HG02840 (cell line): ENCODE data around the gene TDRD12.
"Not testable (repeated sequence)": the region's sequence is repeated elsewhere in the genome, so short reads cannot be mapped to it uniquely, and the experiment has no call there.

Source experiments
- ATAC-seq: cut with Tn5 transposase; IDR thresholded peaks from one replicate; pipeline ENCODE4 v1.9.1; 2021; ENCODE audit warnings: mild to moderate bottlenecking, moderate library complexity, moderate number of reproducible peaks; ENCODE audit not compliant: unreplicated experiment, low FRiP score

TDRD12 gene

DNA sequence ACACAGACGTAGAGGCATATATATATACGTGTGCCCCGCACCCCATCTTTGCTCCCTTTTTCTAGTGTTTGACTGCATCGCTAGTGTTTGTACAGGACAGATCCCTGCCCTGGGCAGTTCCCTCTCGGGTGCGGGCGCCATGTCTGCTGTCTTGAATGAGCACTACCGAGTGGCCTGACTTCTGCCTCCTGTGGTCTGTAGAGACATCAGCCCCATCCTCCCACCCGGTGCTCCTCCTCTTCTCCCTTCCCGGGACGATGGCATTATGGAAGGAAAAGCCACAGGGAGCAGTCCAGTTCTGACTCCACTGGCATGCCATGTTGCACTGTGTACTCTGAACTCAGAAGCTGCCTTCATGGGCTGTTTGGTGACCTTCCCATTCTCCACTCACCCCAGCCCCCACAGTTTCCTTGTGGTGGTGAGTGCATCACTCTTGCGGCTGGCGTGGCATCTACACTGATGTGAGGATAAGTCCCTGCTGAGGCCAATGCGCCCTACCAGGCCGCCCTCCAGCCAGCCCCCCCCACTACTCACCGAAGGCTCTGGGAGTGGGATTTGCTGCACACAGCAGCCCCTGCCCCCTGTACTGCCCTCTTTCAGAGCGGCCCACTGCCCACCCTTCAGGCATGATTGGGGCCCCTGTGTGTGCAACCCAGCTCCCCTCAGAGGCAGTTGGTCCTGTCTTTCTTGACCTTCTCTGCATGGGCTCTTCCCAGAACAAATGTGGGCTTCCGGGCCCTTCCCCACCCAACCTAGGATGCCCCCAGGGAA, 25.2 kb downstream of the TDRD12 start:
- ATAC-seq, result no peak

DNA sequence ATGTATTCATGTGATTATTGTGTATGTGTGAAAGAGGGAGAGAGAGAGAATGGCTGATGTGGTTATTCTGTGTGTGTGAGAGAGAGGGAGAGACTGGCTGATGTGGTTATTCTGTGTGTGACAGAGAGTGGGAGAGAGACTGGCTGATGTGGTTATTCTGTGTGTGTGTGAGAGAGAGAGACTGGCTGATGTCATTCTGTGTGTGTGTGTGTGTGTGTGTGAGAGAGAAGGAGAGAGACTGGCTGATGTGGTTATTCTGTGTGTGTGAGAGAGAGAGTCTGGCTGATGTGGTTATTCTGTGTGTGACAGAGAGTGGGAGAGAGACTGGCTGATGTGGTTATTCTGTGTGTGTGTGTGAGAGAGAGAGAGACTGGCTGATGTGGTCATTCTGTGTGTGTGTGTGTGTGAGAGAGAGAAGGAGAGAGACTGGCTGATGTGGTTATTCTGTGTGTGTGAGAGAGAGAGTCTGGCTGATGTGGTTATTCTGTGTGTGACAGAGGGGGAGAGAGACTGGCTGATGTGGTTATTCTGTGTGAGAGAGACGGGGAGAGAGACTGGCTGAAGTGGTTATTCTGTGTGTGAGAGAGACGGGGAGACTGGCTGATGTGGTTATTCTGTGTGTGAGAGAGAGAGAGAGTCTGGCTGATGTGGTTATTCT, 26.2 kb downstream of the TDRD12 start:
- ATAC-seq, result not testable (repeated sequence)

DNA sequence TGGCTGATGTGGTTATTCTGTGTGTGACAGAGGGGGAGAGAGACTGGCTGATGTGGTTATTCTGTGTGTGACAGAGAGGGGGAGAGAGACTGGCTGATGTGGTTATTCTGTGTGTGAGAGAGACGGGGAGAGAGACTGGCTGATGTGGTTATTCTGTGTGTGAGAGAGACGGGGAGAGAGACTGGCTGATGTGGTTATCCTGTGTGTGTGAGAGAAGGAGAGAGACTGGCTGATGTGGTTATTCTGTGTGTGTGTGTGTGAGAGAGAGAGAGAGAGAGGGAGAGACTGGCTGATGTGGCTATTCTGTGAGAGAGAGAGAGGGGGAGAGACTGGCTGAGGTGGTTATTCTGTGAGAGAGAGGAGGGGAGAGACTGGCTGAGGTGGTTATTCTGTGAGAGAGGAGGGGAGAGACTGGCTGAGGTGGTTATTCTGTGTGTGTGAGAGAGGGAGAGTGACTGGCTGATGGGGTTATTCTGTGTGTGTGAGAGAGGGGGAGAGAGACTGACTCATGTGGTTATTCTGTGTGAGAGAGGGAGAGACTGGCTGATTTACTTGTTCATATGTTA, 27.1 kb downstream of the TDRD12 start:
- not testable (repeated sequence) for ATAC-seq

DNA sequence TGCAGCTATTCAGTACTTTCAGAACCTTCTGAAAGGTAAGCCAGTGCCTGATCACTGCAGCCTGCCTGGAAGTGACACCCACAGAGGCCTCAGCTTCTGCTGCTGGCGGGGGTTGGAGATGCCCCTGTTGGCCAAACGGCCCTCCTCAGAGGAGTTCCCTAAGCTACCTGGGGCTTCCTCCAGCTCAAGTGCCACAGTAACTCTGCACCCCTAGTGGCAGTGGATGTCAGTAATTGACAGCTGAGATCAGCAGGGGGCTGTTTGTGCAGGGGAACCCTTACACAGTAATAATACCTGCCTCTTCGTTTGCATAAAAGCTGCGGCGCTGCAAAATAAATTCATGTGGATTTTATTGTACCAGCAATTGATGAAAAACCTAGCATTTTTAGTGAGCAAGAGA, 28.9 kb downstream of the TDRD12 start:
- ATAC-seq, result no peak

DNA sequence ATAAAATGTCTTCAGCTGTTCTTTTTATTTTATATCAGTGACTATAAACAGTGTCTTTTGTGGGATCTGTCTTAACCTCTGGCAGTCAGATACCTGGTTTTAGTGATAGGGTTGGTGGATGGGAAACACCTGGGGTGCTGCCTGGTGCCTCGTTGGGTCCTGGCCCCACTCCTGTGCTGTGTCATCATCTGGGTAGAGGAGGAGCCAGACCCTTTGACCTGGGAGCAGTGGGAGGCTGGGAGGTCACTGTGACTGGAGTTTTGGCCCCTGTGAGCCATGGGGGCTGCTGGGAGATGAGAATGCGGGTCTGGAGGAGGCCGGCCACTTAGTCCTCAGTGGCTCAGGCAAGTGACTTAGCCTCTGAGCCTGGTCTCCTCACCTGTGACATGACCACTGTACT, 29.4 kb downstream of the TDRD12 start:
- ATAC-seq, result no peak

DNA sequence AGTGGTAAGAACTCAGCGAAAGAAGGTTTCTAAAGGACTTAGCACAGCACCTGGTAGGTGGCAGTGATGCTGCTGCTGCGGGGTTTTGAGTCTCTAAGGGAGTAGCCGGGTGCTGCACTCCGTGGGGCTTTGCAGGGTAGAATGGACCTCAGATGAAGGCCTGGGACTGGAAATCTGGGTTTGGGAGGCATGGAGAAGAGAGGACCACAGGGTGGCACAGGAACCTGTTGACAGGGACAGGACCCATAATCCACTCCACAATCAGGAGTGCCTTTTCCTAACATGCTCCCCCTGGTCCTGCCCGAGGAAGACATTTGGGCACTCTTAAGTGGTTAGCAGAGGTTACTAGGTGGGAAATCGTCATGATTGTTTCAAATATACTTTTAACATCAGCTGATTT, 29.8 kb downstream of the TDRD12 start:
- no peak for ATAC-seq

DNA sequence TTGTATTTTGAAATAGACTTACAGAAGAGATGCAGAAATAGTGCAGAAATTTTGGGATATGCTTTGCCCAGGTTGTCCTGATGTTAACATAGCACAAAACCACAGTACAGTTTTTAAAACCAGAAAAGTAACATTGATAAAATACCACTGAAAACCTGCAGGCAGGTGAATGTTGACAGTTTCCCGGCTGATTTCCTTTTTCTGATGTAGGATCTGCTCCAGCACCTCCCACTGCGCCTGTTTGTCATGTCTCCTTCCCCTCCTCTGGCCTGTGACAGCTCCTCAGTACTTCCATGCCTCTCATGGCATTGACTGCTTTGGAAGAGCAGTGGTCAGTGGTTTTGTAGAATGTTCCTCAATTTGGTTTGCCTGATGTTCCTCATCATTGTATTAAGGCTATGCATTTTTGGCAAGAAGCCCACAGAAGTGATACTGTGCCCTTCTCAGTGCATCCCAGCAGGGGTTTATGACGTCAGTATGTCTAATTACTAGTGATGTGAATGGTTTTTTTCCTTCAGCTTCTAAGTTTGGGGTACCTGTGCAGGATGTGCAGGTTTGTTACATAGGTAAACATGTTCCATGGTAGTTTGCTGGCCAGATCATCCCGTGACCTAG, 31.0 kb downstream of the TDRD12 start:
- ATAC-seq, result no peak

DNA sequence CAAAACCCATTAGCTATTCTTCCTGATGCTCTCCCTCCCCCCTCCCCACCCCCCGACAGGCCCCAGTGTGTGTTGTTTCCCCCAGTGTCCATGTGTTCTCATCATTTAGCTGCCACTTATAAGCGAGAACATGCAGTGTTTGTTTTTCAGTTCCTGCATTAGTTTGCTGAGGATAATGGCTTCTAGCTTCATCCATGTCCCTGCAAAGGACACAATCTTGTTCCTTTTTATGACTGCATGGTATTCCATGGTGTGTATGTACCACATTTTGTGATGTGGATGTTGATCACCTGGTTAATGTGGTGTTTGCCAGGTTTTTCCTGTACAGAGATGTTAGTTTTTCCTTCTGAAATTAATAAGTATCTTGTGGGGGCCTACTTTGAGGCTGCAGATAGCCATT, 31.5 kb downstream of the TDRD12 start:
- no peak for ATAC-seq

DNA sequence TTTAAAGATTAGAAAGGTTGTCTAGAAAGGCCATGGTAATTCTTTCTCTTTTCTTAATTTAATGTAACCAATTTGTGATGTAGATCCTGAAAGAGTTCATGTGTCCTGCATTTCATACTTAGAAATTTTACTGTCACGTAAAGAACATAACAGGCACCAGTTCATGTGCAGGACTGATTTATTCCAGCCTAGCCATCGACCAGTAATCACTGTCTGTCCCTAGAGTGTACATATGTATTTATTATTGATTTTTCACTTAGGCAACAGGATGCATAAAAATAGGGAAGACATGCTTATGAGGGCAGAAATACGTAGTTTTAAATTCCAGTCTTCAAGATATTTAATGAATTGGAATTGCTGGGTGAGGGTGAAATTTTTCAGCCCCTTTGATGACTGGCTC, 37.6 kb downstream of the TDRD12 start:
- no peak for ATAC-seq

DNA sequence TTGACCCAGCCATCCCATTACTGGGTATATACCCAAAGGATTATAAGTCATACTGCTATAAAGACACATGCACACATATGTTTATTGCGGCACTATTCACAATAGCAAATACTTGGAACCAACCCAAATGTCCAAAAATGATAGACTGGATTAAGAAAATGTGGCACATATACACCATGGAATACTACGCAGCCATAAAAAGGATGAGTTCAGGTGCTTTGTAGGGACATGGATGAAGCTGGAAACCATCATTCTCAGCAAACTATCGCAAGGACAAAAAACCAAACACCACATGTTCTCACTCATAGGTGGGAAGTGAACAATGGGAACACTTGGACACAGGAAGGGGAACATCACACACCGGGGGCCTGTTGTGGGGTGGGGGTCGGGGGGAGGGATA, 45.8 kb downstream of the TDRD12 start:
- not testable (repeated sequence) for ATAC-seq

DNA sequence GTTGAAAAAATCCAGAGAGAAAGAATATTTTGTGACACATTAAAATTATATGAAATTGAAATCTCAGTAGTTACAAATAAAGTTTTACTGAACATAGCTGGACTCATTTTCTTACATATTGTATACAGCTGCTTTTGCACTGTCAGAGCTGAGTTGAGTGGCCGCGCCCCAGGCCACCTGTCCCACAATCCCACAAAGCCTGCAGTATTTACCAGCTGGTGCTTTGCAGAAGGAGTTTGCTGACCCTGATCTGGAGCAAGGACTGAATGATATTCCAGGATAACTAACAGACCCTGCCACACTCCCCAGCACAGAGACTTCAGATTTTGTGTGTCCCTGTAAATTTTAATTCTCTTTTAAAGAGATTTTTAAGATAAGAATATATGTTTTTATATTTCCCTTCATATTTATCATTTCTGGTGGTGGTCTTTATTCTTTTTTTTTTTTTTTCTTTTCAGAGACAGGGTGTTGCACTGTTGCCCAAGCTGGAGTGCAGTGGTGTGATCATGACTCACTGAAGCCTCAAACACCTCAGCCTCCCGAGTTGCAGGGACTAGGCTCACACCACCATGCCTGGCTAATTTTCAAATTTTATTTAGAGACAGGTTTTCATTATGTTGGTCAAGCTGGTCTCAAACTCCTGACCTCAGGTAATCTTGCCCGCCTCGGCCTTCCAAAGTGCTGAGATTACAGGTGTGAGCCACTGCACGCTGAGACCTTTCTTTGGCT, 48.5 kb downstream of the TDRD12 start:
- no peak for ATAC-seq

DNA sequence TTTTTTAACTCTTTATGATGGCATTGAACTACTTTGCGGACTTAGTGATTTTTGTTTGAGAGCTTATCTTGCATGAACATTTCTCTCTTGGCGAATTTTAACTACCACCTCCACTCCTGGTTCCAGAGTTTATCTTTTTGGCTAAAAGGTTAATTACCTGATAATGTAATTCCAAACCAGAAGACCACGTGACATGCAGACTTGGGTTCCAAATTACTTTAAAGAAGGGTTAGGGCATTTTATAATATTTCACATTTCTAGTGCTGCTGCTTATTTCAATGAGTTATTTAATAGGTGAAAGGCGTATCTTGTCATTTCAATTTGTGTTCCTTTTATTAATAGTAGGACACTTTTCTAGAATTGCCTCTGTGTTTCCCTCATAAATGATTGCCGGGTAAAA, 52.0 kb downstream of the TDRD12 start:
- ATAC-seq, result no peak

DNA sequence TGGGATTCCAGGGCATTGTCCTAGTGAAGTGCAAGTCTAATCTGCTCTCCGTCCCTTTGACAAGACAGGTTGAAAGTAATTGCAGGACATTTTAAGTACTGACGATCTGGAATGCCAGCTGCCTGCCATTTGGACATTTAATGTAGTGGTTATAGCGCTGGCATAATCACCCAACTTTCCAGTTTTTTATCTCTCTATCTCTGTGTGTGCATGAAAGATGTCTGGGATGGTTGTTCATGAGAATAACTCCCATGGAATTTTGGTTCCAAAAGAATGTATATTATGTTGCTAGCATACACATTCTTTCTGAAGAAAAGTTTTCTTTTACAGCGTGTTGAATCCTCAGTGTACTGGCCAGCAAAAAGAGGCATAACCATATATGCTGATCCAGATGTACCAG, 53.6 kb downstream of the TDRD12 start:
- no peak for ATAC-seq

DNA sequence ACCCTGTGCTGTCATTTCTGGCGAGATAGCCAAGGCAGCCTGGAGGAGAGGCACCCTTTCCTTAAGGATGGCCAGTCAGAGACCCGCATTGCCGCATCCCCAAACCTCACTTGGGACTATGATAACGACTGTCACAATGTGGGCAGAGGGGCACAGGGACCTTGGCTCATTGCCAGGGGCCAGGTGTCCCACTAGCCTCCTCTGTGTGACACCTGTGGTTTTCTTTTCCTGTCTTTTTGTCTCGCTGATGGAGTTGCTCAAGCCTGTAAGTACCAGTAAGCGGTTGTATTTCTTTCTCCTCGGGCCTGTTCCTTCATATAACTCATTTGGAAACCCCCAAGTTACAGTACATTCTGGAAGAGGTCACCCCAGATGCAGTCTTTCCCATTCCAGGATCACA, 59.5 kb downstream of the TDRD12 start:
- no peak for ATAC-seq

DNA sequence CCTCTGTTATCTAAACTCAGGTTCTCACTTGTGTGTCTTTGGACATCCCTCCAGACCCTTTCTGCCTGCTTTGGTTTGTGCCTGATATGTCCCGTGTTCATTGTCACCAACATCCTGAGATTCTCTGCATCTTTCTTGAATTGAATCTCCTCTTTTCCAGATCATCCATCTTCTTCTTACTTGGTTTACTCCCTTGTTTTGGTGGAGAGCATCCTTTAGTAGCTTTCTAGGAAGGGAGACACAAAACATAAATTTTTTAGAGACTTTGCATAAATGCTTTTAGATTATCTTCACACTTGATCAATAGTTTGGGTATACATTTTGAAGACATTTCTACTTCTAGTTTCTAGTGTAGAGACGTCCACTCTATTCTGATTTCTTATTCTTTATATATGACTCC, 61.7 kb downstream of the TDRD12 start:
- no peak for ATAC-seq

DNA sequence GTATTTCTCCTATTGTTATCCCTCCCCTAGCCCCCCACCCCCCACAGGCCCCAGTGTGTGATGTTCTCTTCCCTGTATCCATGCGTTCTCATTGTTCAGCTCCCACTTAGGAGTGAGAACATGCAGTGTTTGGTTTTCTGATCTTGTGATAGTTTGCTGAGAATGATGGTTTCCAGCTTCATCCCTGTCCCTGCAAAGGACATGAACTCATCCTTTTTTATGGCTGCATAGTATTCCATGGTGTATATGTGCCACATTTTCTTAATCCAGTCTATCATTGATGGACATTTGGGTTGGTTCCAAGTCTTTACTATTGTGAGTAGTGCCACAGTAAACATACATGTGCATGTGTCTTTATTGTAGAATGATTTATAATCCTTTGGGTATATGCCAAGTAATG, 62.5 kb downstream of the TDRD12 start:
- ATAC-seq, result not testable (repeated sequence)

DNA sequence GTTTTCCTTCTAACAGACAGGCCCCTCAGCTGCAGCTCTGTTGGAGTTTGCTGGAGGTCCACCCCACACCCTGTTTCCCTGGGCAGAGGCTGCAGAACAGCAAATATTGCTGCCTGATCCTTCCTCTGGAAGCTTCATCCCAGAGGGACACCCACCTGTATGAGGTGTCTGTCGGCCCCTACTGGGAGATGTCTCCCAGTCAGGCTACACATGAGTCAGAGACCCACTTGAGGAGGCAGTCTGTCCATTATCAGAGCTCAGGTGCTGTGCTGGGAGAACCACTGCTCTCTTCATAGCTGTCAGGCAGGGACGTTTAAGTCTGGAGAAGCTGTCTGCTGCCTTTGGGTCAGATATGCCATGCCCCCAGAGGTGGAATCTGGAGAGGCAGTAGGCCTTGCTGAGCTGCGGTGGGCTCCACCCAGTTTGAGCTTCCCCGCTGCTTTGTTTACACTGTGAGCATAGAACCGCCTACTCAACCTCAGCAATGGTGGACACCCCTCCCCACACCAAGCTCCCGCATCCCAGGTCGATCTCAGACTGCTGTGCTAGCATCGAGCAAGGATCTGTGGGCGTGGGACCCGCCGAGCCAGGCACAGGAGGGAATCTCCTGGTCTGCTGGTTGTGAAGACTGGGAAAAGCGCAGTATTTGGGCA, 67.7 kb downstream of the TDRD12 start:
- ATAC-seq, result not testable (repeated sequence)

DNA sequence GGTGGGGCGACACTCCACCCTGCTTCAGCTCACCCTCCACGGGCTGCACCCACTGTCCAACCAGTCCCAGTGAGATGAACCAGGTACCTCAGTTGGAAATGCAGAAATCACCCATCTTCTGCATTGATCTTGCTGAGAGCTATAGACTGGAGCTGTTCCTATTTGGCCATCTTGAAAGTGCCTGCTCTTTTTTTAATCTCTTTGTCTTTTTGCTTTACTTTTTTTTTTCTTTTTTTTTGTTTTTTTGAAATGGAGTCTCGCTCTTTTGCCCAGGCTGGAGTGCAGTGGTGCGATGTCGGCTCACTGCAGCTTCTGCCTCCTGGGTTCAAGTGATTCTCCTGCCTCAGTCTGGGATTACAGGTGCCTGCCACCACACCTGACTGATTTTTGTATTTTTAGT, 68.3 kb downstream of the TDRD12 start:
- ATAC-seq, result not testable (repeated sequence)

DNA sequence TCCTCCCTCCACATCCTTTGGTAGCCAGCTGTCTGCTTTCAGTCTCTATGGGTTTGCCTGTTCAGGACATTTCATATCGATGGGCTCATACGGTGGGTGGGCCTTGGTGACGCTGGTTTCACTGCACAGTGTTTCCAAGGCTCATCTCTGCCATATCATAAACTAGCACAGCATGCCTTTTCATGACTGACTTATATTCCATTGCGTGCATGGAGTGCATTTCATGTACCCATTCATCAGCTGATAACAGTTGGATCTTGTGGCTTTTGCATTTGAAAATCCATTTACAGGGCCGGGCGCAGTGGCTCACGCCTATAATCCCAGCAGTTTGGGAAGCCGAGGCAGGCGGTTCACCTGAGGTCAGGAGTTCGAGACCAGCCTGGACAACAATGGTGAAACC, 69.9 kb downstream of the TDRD12 start:
- no peak for ATAC-seq

DNA sequence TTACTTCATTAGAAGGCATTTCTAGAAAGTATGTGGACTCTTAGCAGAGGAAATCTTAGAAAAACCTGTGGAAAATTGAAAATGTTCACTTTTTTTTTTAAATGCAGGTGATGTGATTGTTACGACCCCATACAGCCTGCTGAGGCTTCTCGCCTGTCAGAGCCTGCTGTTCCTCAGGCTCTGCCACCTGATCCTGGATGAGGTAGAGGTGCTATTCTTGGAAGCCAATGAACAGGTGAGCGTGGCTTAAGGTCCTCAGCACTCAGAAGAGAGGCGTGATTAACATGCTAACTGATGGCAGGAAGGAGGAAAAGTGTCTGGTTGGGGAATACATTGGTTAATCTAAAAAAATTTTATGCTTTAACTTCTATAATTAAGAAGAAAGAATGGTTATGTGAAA, 78.6 kb downstream of the TDRD12 start:
- ATAC-seq, result no peak
